B cell (primary cell): ENCODE results near the gene LMNB1. TPM values are rescaled to one million over a fixed set of nuclear protein-coding genes. Genes with fewer than 3 reads are reported as not detected.

Source experiments
- ATAC-seq: fragments of 200-7000 bp; cut with Tn5 transposase; one replicate; pipeline ENCODE4 v1.10.0; 2021; ENCODE audit warnings: low read depth, mild to moderate bottlenecking, moderate number of reproducible peaks, moderate library complexity
- CTCF ChIA-PET: fragments of 350-600 bp; sonication (Branson Sonifier 250); formaldehyde crosslinking; loops from one replicate; lab custom pipeline; 2021; ENCODE audit warnings: antibody characterized with exemption, inconsistent platforms; lab: Charles Lee
- POLR2A ChIA-PET: fragments of 350-600 bp; sonication (Branson Sonifier 250); formaldehyde crosslinking; loops from one replicate; lab custom pipeline; 2021; ENCODE audit warnings: antibody characterized with exemption; lab: Charles Lee
- DNase-seq: peaks from one replicate; pipeline ENCODE4 v3.0.0; 2013
- H2AFZ ChIP-seq: 2 replicates; pipeline ENCODE4 v1.6.1; 2012; ENCODE audit warnings: mild to moderate bottlenecking, low read depth, low read length; ENCODE audit not compliant: insufficient read depth, poor library complexity, severe bottlenecking
- H3K27ac ChIP-seq, 2 donors: 1 replicate in 1 of 2; 2 replicates in 1 of 2; pipeline ENCODE4 v1.5.1; 2012 to 2013; ENCODE audit warnings: low read length in 2 of 2, mild to moderate bottlenecking in 2 of 2, moderate library complexity in 1 of 2
- H3K27me3 ChIP-seq, 4 experiments: fragments of 200-600 bp in 1 of 4; sonication (generic) in 1 of 4; replicated peaks in 1 of 4; 1 replicate in 2 of 4; 2 replicates in 2 of 4; pipeline versions ENCODE4 v1.6.1 to v1.7.0; 2013 to 2016; ENCODE audit warnings: low read length in 3 of 4, mild to moderate bottlenecking in 2 of 4, mixed read lengths in 1 of 4, moderate library complexity in 1 of 4; ENCODE audit not compliant: insufficient read depth in 4 of 4, control insufficient read depth in 3 of 4; ENCODE audit errors: control extremely low read depth in 1 of 4
- H3K36me3 ChIP-seq, 2 experiments: replicated peaks in 1 of 2; 1 replicate in 1 of 2; 2 replicates in 1 of 2; pipeline versions ENCODE4 v1.6.1 to v1.7.1; 2013; ENCODE audit warnings: low read length in 1 of 2; ENCODE audit not compliant: insufficient read depth in 2 of 2, control insufficient read depth in 1 of 2; ENCODE audit errors: control extremely low read depth in 1 of 2, extremely low read depth in 1 of 2
- H3K4me1 ChIP-seq, 2 donors: fragments of 200-600 bp in 1 of 2; sonication (generic) in 1 of 2; 1 replicate in 1 of 2; 2 replicates in 1 of 2; pipeline versions ENCODE4 v1.5.1 to v1.6.1; 2013 to 2017; ENCODE audit warnings: low read length in 2 of 2; ENCODE audit not compliant: control insufficient read depth in 2 of 2, insufficient read depth in 2 of 2
- H3K4me2 ChIP-seq: replicated peaks from 2 replicates; pipeline ENCODE3; 2012; ENCODE audit warnings: mild to moderate bottlenecking, low read depth, low read length; ENCODE audit not compliant: poor library complexity, severe bottlenecking
- H3K4me3 ChIP-seq, 5 experiments: fragments of 200-600 bp in 1 of 5; sonication (generic) in 1 of 5; 1 replicate in 3 of 5; 2 replicates in 2 of 5; pipeline versions ENCODE4 v1.5.1 to v1.7.0; 2011 to 2016; ENCODE audit warnings: low read length in 4 of 5, mild to moderate bottlenecking in 4 of 5, low read depth in 2 of 5, control low read depth in 1 of 5, moderate library complexity in 1 of 5; ENCODE audit not compliant: insufficient read depth in 1 of 5; ENCODE audit errors: control extremely low read depth in 1 of 5, extremely low read depth in 1 of 5
- H3K79me2 ChIP-seq: fragments of 200-600 bp; sonication (generic); one replicate; pipeline ENCODE4 v1.6.0; 2016; ENCODE audit warnings: low read length; ENCODE audit not compliant: control insufficient read depth, insufficient read depth
- H3K9ac ChIP-seq: fragments of 200-600 bp; sonication (generic); 2 replicates; pipeline ENCODE4 v1.6.1; 2017; ENCODE audit warnings: mild to moderate bottlenecking, low read length, moderate library complexity
- H3K9me3 ChIP-seq, 3 donors: one replicate each; pipeline versions ENCODE4 v1.6.1 to v1.7.1; 2013; ENCODE audit warnings: low read length in 2 of 3; ENCODE audit not compliant: control insufficient read depth in 2 of 3, insufficient read depth in 1 of 3; ENCODE audit errors: control extremely low read depth in 1 of 3
- H4K20me1 ChIP-seq: 2 replicates; pipeline ENCODE4 v1.6.0; 2012; ENCODE audit warnings: mild to moderate bottlenecking, low read length; ENCODE audit not compliant: insufficient read depth, control insufficient read depth, poor library complexity, severe bottlenecking
- H3K27ac Mint-ChIP-seq: one replicate; pipeline ENCODE4 v1.8.0; 2021; ENCODE audit warnings: mixed read lengths
- H3K27me3 Mint-ChIP-seq: one replicate; pipeline ENCODE4 v1.8.0; 2021; ENCODE audit warnings: mixed read lengths
- H3K4me1 Mint-ChIP-seq: one replicate; pipeline ENCODE4 v1.8.0; 2021; ENCODE audit warnings: mixed read lengths
- H3K4me3 Mint-ChIP-seq: one replicate; pipeline ENCODE4 v1.8.0; 2021; ENCODE audit warnings: mixed read lengths
- H3K9me3 Mint-ChIP-seq: one replicate; pipeline ENCODE4 v1.8.0; 2022; ENCODE audit warnings: mixed read lengths; ENCODE audit not compliant: insufficient read depth
- CTCF ChIP-seq: fragments of 200-600 bp; IDR thresholded peaks from one replicate; pipeline ENCODE4 v1.8.0; 2022; ENCODE audit warnings: antibody characterized with exemption, mild to moderate bottlenecking
- EZH2 ChIP-seq: IDR thresholded peaks from 2 replicates; pipeline ENCODE4 v1.6.1; 2012; ENCODE audit warnings: borderline replicate concordance, low read depth, mild to moderate bottlenecking, moderate library complexity, low read length; ENCODE audit not compliant: insufficient read depth, poor library complexity, severe bottlenecking
- WGBS: methylation state at CpG from one replicate; pipeline ENCODE4 v1.1.5; 2013; ENCODE audit warnings: missing lambda C conversion rate; ENCODE audit not compliant: insufficient coverage; 5-methylcytosine and 5-hydroxymethylcytosine counted together
- intact Hi-C: fragments of 100-400 bp; cut with micrococcal nuclease; formaldehyde crosslinking; loops from one replicate; pipeline ENCODE4 v1.10.0; 2022
- polyA plus RNA-seq: library from polyadenylated mRNA; depleted of rRNA; stranded (reverse); fragments of >200 nt; gene quantifications from 2 replicates; pipeline ENCODE4 v1.2.3, GENCODE V29; 2012
- total RNA-seq, 2 donors: library from RNA; stranded (reverse); fragments of 120-200 nt in 1 of 2; gene quantifications; 1 replicate in 1 of 2; 2 replicates in 1 of 2; pipeline versions ENCODE4 v1.2.3 to v1.2.4, GENCODE V29; 2013 to 2022

Gene LMNB1
- total and polyA plus RNA-seq, 2 donors (not counting 1 experiment from before 2014, with no cell fraction given) = 10.5 to 25.1 TPM

GRCh38 chr5:126818736-126819135 is 41.8 kb downstream of the LMNB1 start:
- 100% methylated on average over 3 of the region's 4 CpGs for WGBS
- Mint-ChIP-seq H3K27me3 (no peaks in the 10 kb centered on the region), H3K4me1 (no peaks in the 10 kb centered on the region), H3K9me3 (no peaks in the 10 kb centered on the region), H3K4me3 (no peak overlapping the region), H3K27ac (no peak overlapping the region)
- ATAC-seq (no peak), DNase-seq (no peak)
- Histone ChIP-seq H3K27me3 (no peaks in the 10 kb centered on the region), H3K4me3 (no peak overlapping the region), H3K27ac (no peak overlapping the region), H2AFZ (no peak overlapping the region), H3K79me2 (peaks cover 9% of the 10 kb centered on the region), H3K9ac (no peak overlapping the region), H4K20me1 (no peaks in the 10 kb centered on the region), H3K4me2 (no peak overlapping the region), H3K9me3 (no peaks in the 10 kb centered on the region), H3K4me1 (no peaks in the 10 kb centered on the region), H3K36me3 (peaks cover 1 to 41% of the 10 kb centered on the region in 2 experiments)
- TF ChIP-seq CTCF (no peak), EZH2 (no peak)
- CTCF ChIA-PET = no interaction called here
- POLR2A ChIA-PET = no interaction called here
- intact Hi-C loops = no loop called here

- ATAC-seq (no peak), DNase-seq (no peak)
- WGBS = 100% methylated on average over 2 of the region's 5 CpGs
- Mint-ChIP-seq H3K4me1 (no peaks in the 10 kb centered on the region), H3K9me3 (no peaks in the 10 kb centered on the region), H3K4me3 (no peak overlapping the region), H3K27ac (no peak overlapping the region), H3K27me3 (no peaks in the 10 kb centered on the region)
- TF ChIP-seq EZH2 (no peak), CTCF (no peak)
- CTCF ChIA-PET = no interaction called here
- Histone ChIP-seq H3K27ac (no peak overlapping the region), H3K27me3 (no peaks in the 10 kb centered on the region), H4K20me1 (no peaks in the 10 kb centered on the region), H3K79me2 (peaks cover 12% of the 10 kb centered on the region), H2AFZ (no peak overlapping the region), H3K4me2 (no peak overlapping the region), H3K4me3 (no peak overlapping the region), H3K4me1 (no peaks in the 10 kb centered on the region), H3K9me3 (no peaks in the 10 kb centered on the region), H3K9ac (no peak overlapping the region), H3K36me3 (peaks cover 1 to 37% of the 10 kb centered on the region in 2 experiments)
- intact Hi-C loops = no loop called here
- POLR2A ChIA-PET = no interaction called here
Measured at GRCh38 chr5:126819253-126819652, 42.3 kb downstream of the LMNB1 start.
